NB4 (cell line): ENCODE data around the gene TMEM164.

Source experiments
- DNase-seq: peaks from one replicate; pipeline ENCODE4 v3.0.0; 2010; ENCODE audit warnings: low read depth
- H3K4me3 ChIP-seq: one replicate; pipeline ENCODE4 v1.5.1; 2011; ENCODE audit warnings: mild to moderate bottlenecking, low read depth, low read length, moderate library complexity
- MYC ChIP-seq: IDR thresholded peaks from 2 replicates; pipeline ENCODE4 v1.6.1; 2011; ENCODE audit warnings: low read depth, low read length
- POLR2A ChIP-seq: IDR thresholded peaks from 2 replicates; pipeline ENCODE4 v1.6.1; 2011; ENCODE audit warnings: mild to moderate bottlenecking; ENCODE audit not compliant: insufficient read length; ENCODE audit errors: extremely low read depth
- TF ChIP-seq, protein P1 (sequence below): IDR thresholded peaks from 2 replicates; pipeline ENCODE4 v1.6.1; 2011; ENCODE audit warnings: low read depth, low read length
- TF ChIP-seq, protein P2 (sequence below): IDR thresholded peaks from one replicate; pipeline ENCODE4 v1.5.1; 2012; ENCODE audit warnings: low read depth, low read length

Gene TMEM164

DNA sequence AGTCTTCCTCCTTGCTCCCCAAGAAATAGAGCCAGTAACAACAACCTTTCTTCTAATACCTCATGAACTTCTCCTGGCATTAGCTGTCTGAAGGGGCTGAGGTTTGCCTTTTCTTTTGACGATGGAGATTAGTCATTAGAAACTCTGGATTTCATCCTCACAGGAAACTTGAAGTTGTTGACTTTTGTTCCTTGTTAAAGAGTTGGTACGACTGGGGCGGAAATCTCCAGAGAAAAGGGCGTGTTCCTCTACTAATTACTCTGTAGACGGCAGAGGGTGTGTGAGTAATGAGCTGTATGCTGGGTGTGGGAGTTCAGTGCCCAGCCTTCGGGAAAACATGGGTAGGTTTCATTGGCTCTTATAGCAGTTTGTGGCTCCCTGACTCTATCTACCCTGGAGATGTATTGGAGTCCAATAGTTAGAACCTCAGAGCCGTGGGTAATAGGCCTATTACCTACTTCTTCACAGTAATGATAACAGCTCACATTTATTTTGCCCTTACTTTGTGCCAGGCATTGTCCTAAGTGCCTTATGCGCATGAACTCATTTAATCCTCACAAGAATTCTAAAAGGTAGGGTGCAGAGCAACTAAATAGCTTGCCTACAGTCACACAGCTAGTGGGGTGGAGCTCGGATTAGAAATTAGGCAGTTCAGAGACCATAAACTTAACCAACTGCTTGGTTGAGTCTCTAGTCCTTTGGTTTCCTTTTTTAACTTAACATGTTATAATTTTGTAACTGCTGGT, 23.4 kb downstream of the TMEM164 start:
- H3K4me3 ChIP-seq: no peak overlapping the region
- no peak for TF ChIP-seq POLR2A
- TF ChIP-seq, protein P1, sequence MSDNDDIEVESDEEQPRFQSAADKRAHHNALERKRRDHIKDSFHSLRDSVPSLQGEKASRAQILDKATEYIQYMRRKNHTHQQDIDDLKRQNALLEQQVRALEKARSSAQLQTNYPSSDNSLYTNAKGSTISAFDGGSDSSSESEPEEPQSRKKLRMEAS: no peak
- TF ChIP-seq, protein P2, sequence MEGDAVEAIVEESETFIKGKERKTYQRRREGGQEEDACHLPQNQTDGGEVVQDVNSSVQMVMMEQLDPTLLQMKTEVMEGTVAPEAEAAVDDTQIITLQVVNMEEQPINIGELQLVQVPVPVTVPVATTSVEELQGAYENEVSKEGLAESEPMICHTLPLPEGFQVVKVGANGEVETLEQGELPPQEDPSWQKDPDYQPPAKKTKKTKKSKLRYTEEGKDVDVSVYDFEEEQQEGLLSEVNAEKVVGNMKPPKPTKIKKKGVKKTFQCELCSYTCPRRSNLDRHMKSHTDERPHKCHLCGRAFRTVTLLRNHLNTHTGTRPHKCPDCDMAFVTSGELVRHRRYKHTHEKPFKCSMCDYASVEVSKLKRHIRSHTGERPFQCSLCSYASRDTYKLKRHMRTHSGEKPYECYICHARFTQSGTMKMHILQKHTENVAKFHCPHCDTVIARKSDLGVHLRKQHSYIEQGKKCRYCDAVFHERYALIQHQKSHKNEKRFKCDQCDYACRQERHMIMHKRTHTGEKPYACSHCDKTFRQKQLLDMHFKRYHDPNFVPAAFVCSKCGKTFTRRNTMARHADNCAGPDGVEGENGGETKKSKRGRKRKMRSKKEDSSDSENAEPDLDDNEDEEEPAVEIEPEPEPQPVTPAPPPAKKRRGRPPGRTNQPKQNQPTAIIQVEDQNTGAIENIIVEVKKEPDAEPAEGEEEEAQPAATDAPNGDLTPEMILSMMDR: no peak
- TF ChIP-seq MYC: no peak
- DNase-seq: no peak

DNA sequence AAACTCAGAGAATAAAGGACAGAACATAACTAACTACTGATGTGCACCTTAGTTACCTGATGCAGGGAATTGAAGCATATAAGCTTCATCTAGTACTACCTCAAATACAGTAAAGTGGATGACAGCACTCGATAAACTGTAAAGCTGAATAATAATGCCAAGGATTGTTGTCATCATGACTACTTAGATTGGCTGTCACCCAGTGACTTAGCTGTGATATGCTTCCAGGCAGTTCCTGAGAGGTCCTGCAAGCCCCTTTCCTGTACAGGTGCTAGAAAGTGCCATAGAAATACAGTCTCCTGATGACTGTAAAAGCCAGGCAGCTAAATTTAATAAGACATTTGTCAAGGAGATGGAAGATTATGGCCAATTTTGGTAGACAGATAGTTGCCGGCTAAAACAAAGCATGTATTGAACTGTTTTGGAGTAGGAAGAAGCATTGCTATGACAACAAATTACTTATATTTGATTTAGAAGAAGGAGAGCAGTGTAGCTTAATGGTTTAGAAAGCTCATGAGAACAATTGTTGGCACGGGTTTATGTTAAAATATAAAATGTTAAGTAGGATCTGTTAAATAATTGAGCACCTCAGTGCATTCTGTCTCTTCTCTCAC, 29.7 kb downstream of the TMEM164 start:
- no peak overlapping the region for H3K4me3 ChIP-seq
- no peak for DNase-seq
- TF ChIP-seq, protein P2: no peak
- TF ChIP-seq MYC (no peak), POLR2A (no peak)
- TF ChIP-seq, protein P1: no peak

DNA sequence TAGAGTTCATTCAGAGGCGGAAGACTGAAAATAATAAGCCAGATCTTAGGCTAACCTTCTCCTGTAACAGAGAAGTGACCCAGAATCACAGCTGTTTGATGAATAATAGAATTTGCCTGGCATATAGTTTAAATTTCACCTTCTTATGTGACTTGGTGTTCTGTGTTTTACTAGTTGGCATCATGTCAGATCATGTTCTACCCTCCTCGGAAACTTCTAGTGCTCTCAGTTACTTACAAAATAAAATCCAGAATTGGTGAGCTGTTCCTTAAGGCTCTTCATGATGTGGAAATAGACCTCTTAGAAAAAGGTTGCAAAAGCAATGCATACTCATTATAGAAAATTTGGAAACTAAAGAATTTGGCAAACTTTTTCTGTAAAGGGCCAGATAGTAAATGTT, 31.1 kb downstream of the TMEM164 start:
- no peak overlapping the region for H3K4me3 ChIP-seq
- no peak for DNase-seq
- TF ChIP-seq, protein P1: no peak
- no peak for TF ChIP-seq POLR2A
- TF ChIP-seq, protein P2: no peak

DNA sequence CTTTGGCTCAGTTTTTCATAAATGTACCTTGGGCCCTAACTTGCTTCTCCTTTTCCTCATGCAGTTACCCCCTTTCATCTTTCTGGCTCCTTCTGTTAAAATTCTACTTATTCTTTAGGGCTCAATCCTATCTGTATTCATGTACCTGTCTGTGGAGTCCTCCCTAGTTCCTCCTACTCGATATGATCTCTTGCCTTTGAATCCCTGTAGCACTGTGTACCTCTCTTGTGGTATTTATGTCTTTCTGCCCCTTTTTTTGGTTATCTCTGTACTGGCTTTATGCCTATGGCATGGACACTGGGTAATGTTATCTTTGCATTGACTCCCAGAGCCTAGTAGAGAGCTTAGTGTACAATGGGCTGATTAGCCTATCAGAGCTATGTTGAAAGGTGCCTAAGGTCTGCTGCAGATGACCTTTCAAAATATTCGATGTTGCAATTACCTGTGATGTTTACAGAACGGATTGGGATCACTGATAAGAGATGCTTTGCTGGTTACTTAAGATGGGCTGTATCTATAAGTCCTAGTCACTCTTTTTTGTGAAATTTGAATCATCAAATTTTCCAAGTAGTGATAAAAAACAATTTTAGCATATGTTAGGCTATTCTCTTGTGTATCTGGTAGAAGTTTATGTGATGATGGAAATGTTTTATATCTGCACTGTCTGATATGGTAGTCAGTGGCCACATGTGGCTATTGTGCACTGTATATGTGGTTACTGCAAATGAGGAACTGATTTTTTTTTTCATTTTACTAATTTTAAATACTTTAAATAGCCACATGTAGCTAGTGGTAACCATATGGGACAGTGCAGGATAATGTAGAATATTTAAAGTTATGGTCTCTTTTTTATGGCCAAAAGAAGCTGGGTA, 33.5 kb downstream of the TMEM164 start:
- DNase-seq: peak; percentile 24
- TF ChIP-seq, protein P2: no peak
- TF ChIP-seq POLR2A (no peak), MYC (no peak)
- TF ChIP-seq, protein P1: no peak

DNA sequence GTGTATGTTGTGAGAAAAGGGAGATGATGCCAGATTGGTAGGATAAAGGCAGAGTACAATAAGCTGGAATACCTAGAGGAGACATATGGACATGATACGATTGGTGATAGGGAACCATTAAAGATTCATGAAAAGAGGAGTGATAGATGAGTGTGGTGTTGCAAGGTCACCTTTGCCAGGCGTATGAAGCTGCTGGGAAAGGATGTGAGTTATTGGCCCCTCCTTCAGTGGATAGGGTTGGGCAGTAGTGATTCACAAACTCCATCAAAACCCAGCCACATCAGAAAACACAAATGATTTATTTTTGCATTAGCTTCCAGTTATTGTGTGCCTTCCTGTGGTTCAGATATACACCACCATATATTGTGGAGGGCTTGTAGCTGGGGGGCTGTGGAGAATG, 34.3 kb downstream of the TMEM164 start:
- DNase-seq: no peak
- H3K4me3 ChIP-seq: no peak overlapping the region
- TF ChIP-seq POLR2A (no peak), MYC (no peak)
- TF ChIP-seq, protein P2: no peak
- TF ChIP-seq, protein P1: no peak

More for the DNA sequence above, 33.5 kb downstream of the TMEM164 start:
- H3K4me3 ChIP-seq: no peak overlapping the region
